DND-41 (cell line): ENCODE measurements around the gene LMX1A.

Experiments used
- ATAC-seq: fragments of 200-7000 bp; cut with Tn5 transposase; 3 replicates; pipeline ENCODE4 v1.9.1; 2021; ENCODE audit warnings: low read depth; ENCODE audit not compliant: insufficient read depth
- DNase-seq: peaks from one replicate; pipeline ENCODE4 v3.0.0-alpha.2; 2020
- H2AFZ ChIP-seq: 2 replicates; pipeline ENCODE4 v1.6.0; 2012; ENCODE audit warnings: low read depth, low read length
- H3K27ac ChIP-seq: 2 replicates; pipeline ENCODE4 v1.5.1; 2012; ENCODE audit warnings: low read length, inconsistent platforms
- H3K27me3 ChIP-seq: fragments of 200-600 bp; sonication (generic); 2 replicates; pipeline ENCODE4 v1.6.0; 2012; ENCODE audit warnings: low read length, mild to moderate bottlenecking, inconsistent platforms; ENCODE audit not compliant: insufficient read depth, poor library complexity
- H3K36me3 ChIP-seq: 2 replicates; pipeline ENCODE4 v1.5.1; 2012; ENCODE audit warnings: low read length, inconsistent platforms; ENCODE audit not compliant: insufficient read depth
- H3K4me1 ChIP-seq: 2 replicates; pipeline ENCODE4 v1.5.1; 2012; ENCODE audit warnings: mild to moderate bottlenecking, low read length; ENCODE audit not compliant: insufficient read depth
- H3K4me2 ChIP-seq: 2 replicates; pipeline ENCODE4 v1.6.0; 2012; ENCODE audit warnings: mild to moderate bottlenecking, moderate library complexity, low read length, inconsistent platforms; ENCODE audit not compliant: insufficient read depth
- H3K4me3 ChIP-seq, 2 experiments: fragments of 200-600 bp in 1 of 2; shearing (Covaris generic) in 1 of 2; 2 replicates each; pipeline ENCODE4 v1.5.1; 2012 to 2016; ENCODE audit warnings: inconsistent platforms in 2 of 2, low read length in 2 of 2, mild to moderate bottlenecking in 2 of 2, low read depth in 1 of 2, moderate library complexity in 1 of 2
- H3K79me2 ChIP-seq: 2 replicates; pipeline ENCODE4 v1.6.0; 2012; ENCODE audit warnings: low read length, inconsistent platforms; ENCODE audit not compliant: insufficient read depth
- H3K9ac ChIP-seq: 2 replicates; pipeline ENCODE4 v1.6.0; 2012; ENCODE audit warnings: low read depth, mild to moderate bottlenecking, inconsistent platforms, low read length, moderate library complexity
- H3K9me3 ChIP-seq: 2 replicates; pipeline ENCODE4 v1.5.1; 2012; ENCODE audit warnings: low read length, moderate library complexity, mild to moderate bottlenecking, inconsistent platforms; ENCODE audit not compliant: insufficient read depth, severe bottlenecking
- H4K20me1 ChIP-seq: 2 replicates; pipeline ENCODE4 v1.6.0; 2012; ENCODE audit warnings: low read length; ENCODE audit not compliant: insufficient read depth
- CTCF ChIP-seq: IDR thresholded peaks from 2 replicates; pipeline ENCODE4 v1.5.1; 2012; ENCODE audit warnings: borderline replicate concordance, low read length, moderate library complexity, mild to moderate bottlenecking; ENCODE audit not compliant: poor library complexity, severe bottlenecking; ENCODE audit errors: extremely low read depth
- EZH2 ChIP-seq: IDR thresholded peaks from 3 replicates; pipeline ENCODE4 v1.6.1; 2012; ENCODE audit warnings: borderline replicate concordance, low read depth, mild to moderate bottlenecking, moderate library complexity, low read length, inconsistent platforms; ENCODE audit not compliant: severe bottlenecking

LMX1A gene

GRCh38 chr1:165191087-165191486 is 165.4 kb downstream of the LMX1A start:
- H3K9me3 ChIP-seq = no peaks in the 10 kb centered on the region
- no peak overlapping the region for H3K4me3 ChIP-seq
- TF ChIP-seq EZH2 (no peak), CTCF (no peak)
- H2AFZ ChIP-seq = no peak overlapping the region
- no peak overlapping the region for H3K9ac ChIP-seq
- H3K27me3 ChIP-seq = no peaks in the 10 kb centered on the region
- H3K4me2 ChIP-seq = no peak overlapping the region
- no peak overlapping the region for H3K27ac ChIP-seq
- ATAC-seq (no peak), DNase-seq (no peak)
- no peaks in the 10 kb centered on the region for H4K20me1 ChIP-seq
- no peaks in the 10 kb centered on the region for H3K36me3 ChIP-seq
- no peaks in the 10 kb centered on the region for H3K4me1 ChIP-seq
- H3K79me2 ChIP-seq = no peaks in the 10 kb centered on the region

- TF ChIP-seq EZH2 (no peak), CTCF (no peak)
- no peak overlapping the region for H3K4me2 ChIP-seq
- no peaks in the 10 kb centered on the region for H3K9me3 ChIP-seq
- ATAC-seq (no peak), DNase-seq (no peak)
- no peaks in the 10 kb centered on the region for H3K79me2 ChIP-seq
- H3K36me3 ChIP-seq = no peaks in the 10 kb centered on the region
- no peak overlapping the region for H3K27ac ChIP-seq
- no peaks in the 10 kb centered on the region for H3K27me3 ChIP-seq
- H3K4me3 ChIP-seq = no peak overlapping the region
- no peak overlapping the region for H2AFZ ChIP-seq
- no peaks in the 10 kb centered on the region for H4K20me1 ChIP-seq
- H3K4me1 ChIP-seq = no peaks in the 10 kb centered on the region
- H3K9ac ChIP-seq = no peak overlapping the region
Observed at GRCh38 chr1:165189913-165190312, 166.6 kb downstream of the LMX1A start.

GRCh38 chr1:165189011-165189410 is 167.5 kb downstream of the LMX1A start:
- Histone ChIP-seq H3K4me3 (no peak overlapping the region), H3K27ac (no peak overlapping the region), H3K4me2 (no peak overlapping the region), H2AFZ (no peak overlapping the region), H3K79me2 (no peaks in the 10 kb centered on the region), H3K4me1 (no peaks in the 10 kb centered on the region), H3K27me3 (no peaks in the 10 kb centered on the region), H3K9me3 (no peaks in the 10 kb centered on the region), H3K36me3 (no peaks in the 10 kb centered on the region), H4K20me1 (no peaks in the 10 kb centered on the region), H3K9ac (no peak overlapping the region)
- no peak for ATAC-seq
- no peak for DNase-seq
- TF ChIP-seq CTCF (no peak), EZH2 (no peak)
